Lung (tissue), 12 donors: Measurements from ENCODE around the gene CBL. TPM values are rescaled to one million over a fixed set of nuclear protein-coding genes. Genes with fewer than 3 reads are reported as not detected.

ENCODE experiments used
- ATAC-seq: fragments of 200-7000 bp; cut with Tn5 transposase; one replicate; pipeline ENCODE4 v1.9.1; 2020; ENCODE audit warnings: moderate number of reproducible peaks; ENCODE audit not compliant: insufficient read depth, low FRiP score
- DNase-seq, 3 donors: peaks; one replicate each; pipeline ENCODE4 v3.0.0-alpha.2; 2013 to 2017
- H3K27ac ChIP-seq, 2 donors: one replicate each; pipeline ENCODE4 v1.5.1; 2013; ENCODE audit warnings: mild to moderate bottlenecking in 2 of 2, moderate library complexity in 2 of 2, control low read depth in 1 of 2, inconsistent platforms in 1 of 2, low read depth in 1 of 2, low read length in 1 of 2
- H3K27me3 ChIP-seq, 3 donors: one replicate each; pipeline ENCODE4 v1.5.1; 2013; ENCODE audit warnings: low read length in 2 of 3; ENCODE audit not compliant: control insufficient read depth in 3 of 3, insufficient read depth in 3 of 3
- H3K36me3 ChIP-seq, 4 donors: one replicate each; pipeline ENCODE4 v1.5.1; 2013; ENCODE audit warnings: low read length in 4 of 4, mild to moderate bottlenecking in 1 of 4, moderate library complexity in 1 of 4; ENCODE audit not compliant: control insufficient read depth in 4 of 4, insufficient read depth in 4 of 4
- H3K4me1 ChIP-seq, 5 donors: one replicate each; pipeline ENCODE4 v1.5.1; 2013; ENCODE audit warnings: low read length in 5 of 5, mild to moderate bottlenecking in 2 of 5, moderate library complexity in 1 of 5; ENCODE audit not compliant: control insufficient read depth in 5 of 5, insufficient read depth in 5 of 5
- H3K4me3 ChIP-seq: one replicate; pipeline ENCODE4 v1.5.1; 2013; ENCODE audit warnings: mild to moderate bottlenecking, control low read depth, moderate library complexity
- H3K9ac ChIP-seq, 2 donors: one replicate each; pipeline ENCODE4 v1.5.1; 2013; ENCODE audit warnings: low read length in 2 of 2, control low read depth in 1 of 2; ENCODE audit not compliant: insufficient read depth in 1 of 2
- H3K9me3 ChIP-seq, 4 donors: one replicate each; pipeline ENCODE4 v1.5.1; 2013; ENCODE audit warnings: low read length in 3 of 4, mild to moderate bottlenecking in 1 of 4, moderate library complexity in 1 of 4; ENCODE audit not compliant: control insufficient read depth in 4 of 4, insufficient read depth in 3 of 4
- CTCF ChIP-seq: IDR thresholded peaks from 2 replicates; pipeline ENCODE4 v1.5.1; 2012; ENCODE audit warnings: mild to moderate bottlenecking; ENCODE audit errors: control extremely low read depth, extremely low read depth
- WGBS, 2 donors: extraction: QIAGEN DNeasy Blood & Tissue Kit; methylation state at CpG; one replicate each; pipeline ENCODE4 v1.1.7; 2013; 5-methylcytosine and 5-hydroxymethylcytosine counted together
- polyA plus RNA-seq, 2 donors: library from polyadenylated mRNA; stranded (reverse); fragments of 200-250 nt; gene quantifications; one replicate each; pipeline ENCODE4 v1.2.1, GENCODE V29; 2013
- total RNA-seq, 2 donors: library from RNA; depleted of rRNA in 1 of 2; stranded (reverse); fragments of >200 nt in 1 of 2; gene quantifications; one replicate each; pipeline ENCODE4 v1.2.1, GENCODE V29; 2014 to 2021
- donor health status: control.
- donor health status: control.
- donor health status: Bipolar disorder and iron deficiency.
- donor health status: healthy.
- donor health status: DM: yes; HTN: yes; CAD: no.

The CBL gene
- total and polyA plus RNA-seq, 4 donors, result 8.7 to 25.1 (median 16.1) TPM

GRCh38 chr11:119172513-119172912, 33.6 kb upstream of the CBL start:
- DNase-seq, result no peak

GRCh38 chr11:119173453-119173852, 32.7 kb upstream of the CBL start:
- 93 to 97% methylated on average over 21 of the region's 21 CpGs for WGBS, 2 donors
- Histone ChIP-seq H3K27me3 (no peaks in the 10 kb centered on the region), H3K4me1 (peaks cover 0 to 8% (median 0%) of the 10 kb centered on the region in 5 donors), H3K9ac (no peak overlapping the region), H3K9me3 (no peaks in the 10 kb centered on the region), H3K4me3 (no peak overlapping the region), H3K27ac (no peak overlapping the region), H3K36me3 (peaks cover 0 to 18% (median 6%) of the 10 kb centered on the region in 4 donors)
- no peak for DNase-seq
- no peak for TF ChIP-seq CTCF
- no peak for ATAC-seq

More at GRCh38 chr11:119172513-119172912, 33.6 kb upstream of the CBL start:
- no peak overlapping the region for H3K9ac ChIP-seq
- no peak overlapping the region for H3K27ac ChIP-seq
- H3K27me3 ChIP-seq, result no peaks in the 10 kb centered on the region
- H3K9me3 ChIP-seq, result no peaks in the 10 kb centered on the region
- peaks cover 0 to 8% (median 0%) of the 10 kb centered on the region in 5 donors for H3K4me1 ChIP-seq
- 66 to 85% methylated on average over 2 of the region's 2 CpGs for WGBS, 2 donors
- TF ChIP-seq CTCF, result no peak
- H3K4me3 ChIP-seq, result no peak overlapping the region
- no peak for ATAC-seq
- peaks cover 0 to 14% (median 6%) of the 10 kb centered on the region in 4 donors for H3K36me3 ChIP-seq

GRCh38 chr11:119175493-119176077, 30.6 kb upstream of the CBL start:
- no peak for DNase-seq
- Histone ChIP-seq H3K4me3 (no peak overlapping the region), H3K9me3 (no peaks in the 10 kb centered on the region), H3K4me1 (no peaks in the 10 kb centered on the region), H3K27ac (no peak overlapping the region), H3K27me3 (no peaks in the 10 kb centered on the region), H3K36me3 (peaks cover 0 to 24% (median 12%) of the 10 kb centered on the region in 4 donors), H3K9ac (no peak overlapping the region)
- no peak for ATAC-seq
- TF ChIP-seq CTCF, result no peak
- WGBS, 2 donors, result 77 to 85% methylated on average over 6 of the region's 6 CpGs
